ENCODE results near the gene CD82.

The CD82 gene

GRCh38 chr11:44621784-44622183 lies 56.3 kb downstream of the CD82 start:
- no peak for DNase-seq

GRCh38 chr11:44622190-44622650 lies 56.8 kb downstream of the CD82 start:
- DNase-seq = no peak

- DNase-seq = no peak
Measured at GRCh38 chr11:44622721-44623258, 57.3 kb downstream of the CD82 start.

- DNase-seq = no peak
Measured at GRCh38 chr11:44623341-44623730, 57.9 kb downstream of the CD82 start.

- no peak for DNase-seq
Measured at GRCh38 chr11:44623731-44624491, 58.4 kb downstream of the CD82 start.

- no peak for DNase-seq
Measured at GRCh38 chr11:44624761-44625221, 59.3 kb downstream of the CD82 start.

GRCh38 chr11:44625759-44626523 lies 60.5 kb downstream of the CD82 start:
- DNase-seq = no peak

- DNase-seq = no peak
Measured at GRCh38 chr11:44626645-44627044, 61.2 kb downstream of the CD82 start.

GRCh38 chr11:44627165-44627789 lies 61.8 kb downstream of the CD82 start:
- no peak for DNase-seq

- DNase-seq = peak; percentile 8
Measured at GRCh38 chr11:44627911-44628729, 62.7 kb downstream of the CD82 start.

- DNase-seq = no peak
Measured at GRCh38 chr11:44628730-44629700, 63.6 kb downstream of the CD82 start.

GRCh38 chr11:44629732-44630345 lies 64.4 kb downstream of the CD82 start:
- DNase-seq = no peak

GRCh38 chr11:44630511-44631210 lies 65.2 kb downstream of the CD82 start:
- DNase-seq = no peak

- no peak for DNase-seq
Measured at GRCh38 chr11:44631831-44632230, 66.4 kb downstream of the CD82 start.

- no peak for DNase-seq
Measured at GRCh38 chr11:44632466-44633123, 67.1 kb downstream of the CD82 start.

GRCh38 chr11:44633641-44634040 lies 68.2 kb downstream of the CD82 start:
- DNase-seq = no peak

GRCh38 chr11:44634401-44635281 lies 69.2 kb downstream of the CD82 start:
- peak; percentile 46 for DNase-seq

GRCh38 chr11:44637487-44637886 lies 72.0 kb downstream of the CD82 start:
- no peak for DNase-seq

All from NCI-H2227 treated with DMSO at 0.1 percent for 48 hours (cell line).